Activated T-cell treated with anti-CD3 and anti-CD28 coated beads for 48 hours (primary cell): ENCODE results near the gene MTA2.
"Not testable (repeated sequence)": the region's sequence is repeated elsewhere in the genome, so short reads cannot be mapped to it uniquely, and the experiment has no call there.

Experiments used
- DNase-seq: peaks from one replicate; pipeline ENCODE4 v3.0.0-alpha.2; 2020; ENCODE audit warnings: low read depth

Gene MTA2

DNA sequence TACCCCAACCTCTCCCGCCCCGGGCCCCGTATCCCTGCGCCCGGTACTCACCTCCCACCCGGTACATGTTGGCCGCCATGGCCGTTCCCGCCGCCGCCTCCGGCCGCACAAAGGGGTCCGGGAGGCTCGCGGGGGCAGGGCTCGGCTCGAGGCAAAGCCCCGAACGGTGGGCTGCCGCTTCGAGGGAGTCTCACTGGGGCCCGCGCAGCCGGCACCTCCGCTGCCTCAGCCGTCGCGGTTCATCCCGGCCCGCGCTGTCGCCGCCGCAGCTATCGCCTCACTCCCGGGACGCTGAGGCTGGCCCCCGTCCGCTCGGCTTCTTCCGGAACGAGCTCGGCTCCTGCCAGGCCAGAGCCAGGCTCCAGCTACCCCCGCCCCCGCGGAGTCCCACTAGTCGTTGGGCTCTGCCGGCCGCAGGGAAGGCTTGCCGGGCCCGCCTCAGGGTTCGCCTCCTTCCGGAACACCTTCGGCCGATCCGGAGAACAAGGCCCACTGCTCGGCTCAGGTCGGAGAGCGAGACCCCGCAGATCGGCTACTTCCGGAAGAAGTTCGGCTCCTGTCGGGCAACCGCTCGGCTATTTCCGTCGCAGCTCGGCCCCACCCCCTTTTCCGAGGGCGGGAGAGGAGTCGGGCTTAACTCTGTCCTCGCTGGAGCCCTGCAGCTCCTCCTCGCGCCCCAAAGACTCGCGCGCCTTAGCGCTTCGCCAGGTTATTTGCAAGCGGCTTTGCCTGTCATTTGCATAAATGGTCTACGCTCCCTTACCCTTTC is at the start of gene MTA2:
TSS of gene MTA2 (minus strand) at position 494 of the 769 bp plus-strand sequence. CDS start at position 79, 415 bp downstream.
- peak; percentile 100 for DNase-seq

DNA sequence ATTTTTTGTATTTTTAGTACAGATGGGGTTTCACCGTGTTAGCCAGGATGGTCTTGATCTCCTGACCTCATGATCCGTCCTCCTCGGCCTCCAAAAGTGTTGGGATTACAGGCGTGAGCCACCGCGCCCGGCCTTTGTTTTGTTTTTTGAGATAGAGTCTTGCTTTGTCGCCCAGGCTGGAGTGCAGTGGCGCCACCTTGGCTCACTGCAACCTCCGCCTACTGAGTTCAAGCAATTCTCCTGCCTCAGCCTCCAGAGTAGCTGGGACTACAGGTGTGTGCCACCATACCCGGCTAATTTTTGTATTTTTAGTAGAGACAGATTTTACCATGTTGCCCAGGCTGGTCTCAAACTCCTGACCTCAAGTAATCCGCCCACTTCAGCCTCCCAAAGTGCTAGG is 48.6 kb upstream of the MTA2 start:
- DNase-seq = not testable (repeated sequence)

DNA sequence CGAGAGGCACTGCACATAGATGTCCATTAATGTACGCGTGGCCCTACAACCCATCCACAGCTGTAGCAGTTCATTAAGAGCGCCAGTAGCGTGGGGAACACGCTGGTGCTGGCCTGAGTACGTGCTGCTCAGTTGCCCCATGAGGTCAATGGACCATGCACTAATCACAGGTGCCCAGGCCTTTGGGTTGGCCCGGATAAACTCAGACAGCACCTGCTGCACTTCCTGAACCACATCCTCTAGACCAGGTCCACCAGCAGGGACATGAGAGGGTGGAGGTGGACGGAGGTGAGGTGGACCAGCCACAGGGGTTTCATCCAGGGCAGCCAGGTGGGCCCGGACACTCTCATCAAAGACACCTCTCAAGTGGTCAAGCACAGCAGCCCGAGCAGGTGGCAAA is 47.8 kb upstream of the MTA2 start:
- DNase-seq = no peak

DNA sequence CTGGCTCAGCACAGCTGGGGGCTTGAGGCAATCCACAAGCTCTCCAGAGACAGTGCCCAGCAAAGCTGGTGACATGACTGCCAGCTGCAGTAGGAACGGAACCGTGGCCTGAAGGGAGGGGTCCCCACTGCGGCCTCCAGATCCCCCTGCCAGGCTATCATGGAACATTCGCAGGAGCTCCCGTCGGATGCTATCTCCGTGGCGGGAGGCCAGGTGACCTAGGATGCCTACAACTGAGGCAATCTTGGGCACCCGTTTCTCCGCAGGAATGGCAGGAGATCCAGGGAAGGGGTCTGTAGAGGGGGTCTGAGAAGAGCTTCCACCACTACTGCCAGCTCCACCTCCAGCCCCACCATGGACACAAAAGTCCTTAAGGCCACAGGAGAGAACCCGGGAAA is 47.3 kb upstream of the MTA2 start:
- DNase-seq = no peak

DNA sequence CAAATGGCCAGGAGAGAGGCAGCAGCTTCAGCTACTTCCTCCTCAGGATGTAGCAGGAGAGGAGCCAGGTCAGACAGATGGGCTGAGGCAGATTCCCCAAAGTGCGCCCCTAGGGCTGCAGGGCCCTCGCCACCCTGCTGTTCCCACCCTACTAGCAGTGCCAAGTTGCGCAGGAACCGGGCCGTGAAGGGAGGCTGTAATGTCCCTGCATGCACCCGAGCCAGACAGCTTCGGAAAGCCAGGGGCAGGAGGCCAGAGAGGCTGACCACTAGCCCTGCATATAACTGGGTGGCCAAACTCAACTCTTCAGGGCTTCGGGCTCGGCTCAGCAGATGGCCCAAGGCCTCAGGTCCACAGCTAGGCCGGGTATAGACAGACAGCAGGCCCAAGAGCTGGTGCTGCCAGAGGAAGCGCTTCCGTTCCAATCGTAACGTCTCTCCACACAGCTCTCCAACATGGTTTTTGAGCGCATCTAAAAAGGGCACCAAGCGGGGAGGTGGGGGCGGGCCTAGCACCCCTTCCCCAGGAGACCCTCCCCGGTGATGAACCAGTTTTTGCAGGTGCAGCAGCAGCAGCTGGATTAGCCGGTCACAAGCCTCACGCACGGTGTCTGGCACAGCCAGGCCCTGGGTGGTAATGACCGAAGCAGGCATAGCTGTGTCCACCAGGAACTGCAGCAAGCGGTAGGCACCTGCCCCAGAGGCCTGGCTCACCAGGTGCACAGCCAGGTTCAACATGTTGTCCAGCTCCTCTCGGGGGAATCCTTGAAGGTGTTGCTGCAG is 46.7 kb upstream of the MTA2 start:
- DNase-seq = no peak

DNA sequence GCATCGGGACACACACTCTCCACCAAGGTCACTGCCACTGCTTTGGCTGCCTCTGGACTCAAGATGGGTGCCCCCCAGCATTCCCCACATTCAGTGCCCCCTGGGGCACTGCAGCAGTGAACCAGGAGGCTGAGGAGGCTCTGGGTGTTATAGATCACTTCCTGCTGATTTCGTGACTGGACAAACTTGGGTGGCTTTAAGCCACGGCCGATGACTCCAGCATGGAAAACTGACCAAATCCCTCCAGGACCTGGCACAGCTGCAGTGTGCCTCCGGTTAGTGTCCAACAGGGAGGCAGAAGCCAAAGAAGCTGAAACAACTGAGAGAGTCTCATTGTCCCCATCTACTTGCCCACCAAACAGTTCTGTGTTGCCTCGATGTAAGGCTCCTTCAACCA is 45.9 kb upstream of the MTA2 start:
- DNase-seq = no peak

DNA sequence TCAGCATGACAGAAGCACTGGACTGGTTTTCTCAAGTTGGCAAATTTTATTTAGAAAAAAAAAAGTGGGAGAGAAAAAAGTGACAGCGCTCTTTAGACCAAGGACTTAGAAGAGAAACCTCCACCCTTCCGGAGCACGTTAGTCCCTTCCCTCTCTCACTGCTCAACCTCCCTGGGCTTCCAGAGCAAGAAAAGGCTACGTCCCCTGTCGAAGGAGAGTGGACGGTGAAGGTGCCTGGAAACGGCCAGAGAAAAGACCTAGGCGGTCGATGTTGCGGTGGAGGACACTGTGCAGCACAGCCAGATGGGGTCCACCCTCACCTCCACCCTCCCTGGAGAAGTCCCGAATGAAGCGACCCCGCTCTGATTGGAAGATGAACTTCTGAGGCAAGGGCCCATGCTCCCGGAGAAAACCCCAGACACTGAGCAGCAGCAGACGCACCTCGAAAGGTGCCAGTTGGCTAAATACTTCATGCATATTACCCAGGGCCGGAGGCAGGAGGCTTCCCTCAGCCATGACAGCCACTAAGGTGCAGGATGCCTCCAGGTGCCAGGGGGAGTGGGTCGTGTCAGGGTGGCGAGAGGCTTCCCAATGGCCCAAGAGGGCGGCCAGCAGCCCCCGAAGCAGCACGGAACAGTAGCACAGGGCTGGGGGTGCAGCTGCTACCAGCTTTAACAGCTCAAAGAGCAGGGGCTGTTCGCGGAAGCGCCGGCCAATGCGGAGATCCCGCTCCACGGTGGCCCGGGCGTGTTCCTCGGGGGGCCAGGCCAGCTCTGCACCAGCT is 45.4 kb upstream of the MTA2 start:
- no peak for DNase-seq

DNA sequence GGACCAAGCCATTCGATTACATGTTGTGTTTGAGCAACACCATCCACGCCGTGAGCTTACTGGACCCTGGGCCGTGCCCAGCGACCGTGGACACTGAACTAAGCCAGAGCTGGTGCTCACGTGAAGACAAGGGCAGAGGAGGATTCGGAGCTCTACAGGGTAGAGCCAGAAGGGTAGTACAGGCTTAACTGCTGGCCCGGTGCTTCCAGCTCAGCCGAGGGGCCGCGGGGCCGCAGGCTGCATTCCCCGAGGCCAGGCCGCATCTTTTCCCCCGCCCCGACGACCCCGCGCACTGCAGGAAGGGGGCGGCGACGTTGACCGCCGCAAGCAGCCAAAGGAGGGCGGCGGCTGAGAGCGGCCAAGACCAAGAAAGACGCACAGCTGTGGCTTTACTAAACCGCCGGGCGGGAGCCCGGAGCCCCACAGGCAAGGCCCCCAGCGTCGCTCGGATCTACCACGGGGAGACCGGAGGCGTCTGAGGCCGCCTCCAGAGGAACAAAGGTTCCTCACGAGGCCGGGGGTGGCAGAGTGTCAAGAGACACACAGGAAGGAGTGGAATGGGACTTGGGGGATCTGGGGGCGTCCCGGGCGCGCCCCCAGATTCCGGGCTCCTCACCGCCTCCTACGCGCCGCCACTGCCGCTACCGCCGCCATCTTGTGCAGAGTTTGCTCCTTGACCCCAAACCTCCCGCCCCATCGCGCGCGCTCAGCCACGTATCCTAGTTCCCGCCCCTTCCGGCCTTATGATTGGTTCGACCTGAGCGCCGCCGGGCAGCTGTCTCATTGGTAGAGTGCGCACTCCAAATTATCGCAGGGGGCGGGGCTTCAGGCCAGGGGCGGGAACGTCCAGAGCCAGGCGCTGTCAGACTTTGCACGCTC is 44.5 kb upstream of the MTA2 start, which contains the start of gene GANAB:
TSS of gene GANAB (minus strand) at position 668 of the 879 bp plus-strand sequence. CDS start at position 654, 14 bp downstream.
- DNase-seq = peak; percentile 99

DNA sequence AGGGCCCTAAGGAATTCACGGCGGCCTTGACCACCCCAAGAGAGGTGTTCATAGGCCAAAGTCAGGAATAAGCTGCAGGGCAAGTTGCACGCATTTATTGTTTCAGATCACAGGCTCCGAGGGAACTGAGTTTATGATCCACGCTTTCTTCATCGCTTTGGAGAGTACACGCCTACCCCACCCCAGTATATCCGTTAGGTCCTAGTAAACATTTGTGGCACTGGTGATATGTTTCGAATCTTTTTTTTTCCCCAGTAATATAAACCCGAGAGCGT is 43.9 kb upstream of the MTA2 start:
- no peak for DNase-seq

DNA sequence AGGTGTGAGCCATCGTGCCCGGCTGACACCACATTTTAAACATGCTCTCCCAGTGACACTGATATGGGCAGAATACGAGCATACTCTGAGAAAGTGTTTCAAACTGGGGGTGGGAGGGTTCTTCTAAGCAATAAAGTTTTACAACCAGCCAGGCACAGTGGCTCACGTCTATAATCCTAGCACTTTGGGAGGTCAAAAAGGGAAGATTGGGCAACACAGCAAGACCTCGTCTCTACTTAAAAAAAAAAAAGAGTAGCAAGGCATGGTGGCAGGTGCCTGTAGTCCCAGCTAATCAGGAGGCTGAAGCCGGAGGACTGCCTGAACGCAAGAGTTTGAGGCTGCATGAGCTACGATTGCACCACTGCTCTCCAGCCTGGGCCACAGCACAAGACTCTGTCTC is 42.6 kb upstream of the MTA2 start:
- DNase-seq = no peak

DNA sequence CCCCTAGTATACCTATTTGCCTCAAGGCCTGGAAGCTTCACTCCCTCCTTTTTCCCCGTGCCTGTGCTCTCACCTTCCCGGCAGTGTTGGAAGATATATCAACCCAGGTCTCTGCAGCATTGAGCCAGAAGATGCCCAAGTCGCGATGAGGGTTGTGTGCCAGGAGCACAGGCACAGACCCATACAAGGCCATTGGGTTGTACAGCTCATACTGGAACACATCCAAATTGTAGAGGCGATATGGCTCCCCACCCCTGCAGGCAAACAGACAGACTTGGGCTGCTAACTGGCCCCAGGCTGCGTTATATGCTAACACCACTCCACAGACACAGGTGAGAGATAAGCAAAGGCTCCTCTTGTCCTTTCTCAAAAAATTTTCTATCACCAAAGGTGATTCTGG is 30.8 kb upstream of the MTA2 start:
- DNase-seq = no peak

DNA sequence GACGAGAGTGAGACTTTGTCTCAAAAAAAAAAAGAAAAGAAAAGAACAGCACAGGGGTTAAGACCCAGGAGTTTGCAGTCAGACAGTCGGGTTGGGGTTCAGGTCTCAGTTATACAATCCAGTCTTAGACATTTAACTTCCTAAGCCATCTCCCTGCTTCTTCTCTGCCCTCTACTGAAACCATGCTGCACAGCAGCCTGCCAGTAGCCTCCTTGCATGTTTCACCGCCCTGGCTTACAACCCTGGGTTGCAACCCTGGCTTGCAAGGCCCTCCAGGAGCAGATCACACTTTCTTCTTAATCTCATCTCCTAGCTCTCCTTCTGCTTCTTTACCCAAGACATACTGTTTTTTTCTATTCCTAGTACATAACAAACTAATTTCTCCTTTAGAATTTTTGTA is 26.0 kb upstream of the MTA2 start:
- DNase-seq = no peak

DNA sequence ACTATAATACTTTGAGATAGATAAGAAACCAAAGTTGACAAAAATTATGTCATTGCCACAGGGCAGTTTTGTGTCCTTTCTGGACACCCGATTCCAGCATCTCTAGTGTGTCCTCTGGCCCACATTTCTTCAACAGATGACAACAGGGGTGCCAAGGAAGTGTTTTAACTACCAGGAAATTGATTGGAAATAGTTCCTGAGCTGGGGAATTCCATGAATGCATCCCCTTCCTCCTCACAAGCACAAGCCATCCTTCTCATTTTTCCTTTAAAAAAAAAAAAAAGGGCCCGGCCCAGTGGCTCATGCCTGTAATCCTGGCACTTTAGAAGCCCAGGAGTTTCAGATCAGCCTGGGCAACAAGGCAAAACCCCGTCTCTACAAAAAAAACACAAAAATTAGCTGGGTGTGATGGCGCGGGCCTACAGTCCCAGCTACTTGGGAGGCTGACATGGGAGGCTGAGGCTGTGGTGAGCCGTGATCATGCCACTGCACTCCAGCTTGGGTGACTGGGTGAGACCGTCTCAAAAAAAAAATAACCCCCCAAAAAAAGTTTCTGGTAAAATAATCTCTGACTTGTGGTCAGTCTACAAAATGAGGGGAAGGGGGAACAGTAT is 20.9 kb upstream of the MTA2 start:
- no peak for DNase-seq

DNA sequence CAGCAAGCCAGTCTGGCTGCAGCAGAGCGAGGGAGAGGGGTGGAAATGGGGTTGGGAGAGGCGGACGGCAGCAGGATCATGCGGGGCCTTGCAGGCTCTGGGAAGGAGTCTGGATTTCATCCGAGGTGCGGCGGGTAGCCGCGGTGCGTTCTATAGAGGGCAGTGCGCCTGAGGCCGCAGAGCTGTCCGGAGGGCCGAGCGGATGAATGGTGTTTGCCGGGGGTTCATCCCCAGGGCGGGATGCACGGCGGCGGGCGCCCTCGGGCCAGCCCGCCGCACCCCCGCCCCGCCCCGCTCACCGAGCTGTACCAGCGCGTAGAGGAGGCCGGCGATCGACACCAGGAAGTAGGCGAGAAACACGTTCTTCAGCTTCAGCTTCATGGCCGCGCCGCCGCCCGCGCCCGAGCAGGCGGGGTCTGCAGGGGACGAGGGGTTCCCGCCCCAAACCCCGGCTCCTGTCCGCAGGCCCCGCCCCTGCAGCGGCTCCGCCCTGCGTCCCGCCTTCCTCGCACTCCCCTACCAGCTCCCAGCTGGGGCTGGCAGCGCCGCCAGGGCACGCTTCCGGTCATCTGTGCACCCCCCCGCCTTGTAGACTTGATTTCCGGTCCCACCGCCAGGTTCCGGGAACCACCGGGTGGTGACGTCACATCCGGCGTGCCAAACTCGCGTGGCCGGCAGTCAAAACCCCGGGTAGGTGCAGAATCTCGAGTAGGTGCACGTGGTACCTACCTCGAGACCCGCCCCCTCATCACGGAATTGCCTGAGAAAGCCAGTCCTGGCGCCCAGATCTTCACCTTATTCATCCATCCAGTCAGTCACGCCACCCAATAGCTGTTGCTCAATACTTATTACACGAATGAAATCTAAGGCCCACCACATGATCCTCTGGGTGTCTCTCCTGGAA is 20.2 kb upstream of the MTA2 start, which contains the start of gene B3GAT3:
TSS of gene B3GAT3 (minus strand) at position 420 of the 904 bp plus-strand sequence. CDS start at position 381, 39 bp downstream.
- peak; percentile 95 for DNase-seq

DNA sequence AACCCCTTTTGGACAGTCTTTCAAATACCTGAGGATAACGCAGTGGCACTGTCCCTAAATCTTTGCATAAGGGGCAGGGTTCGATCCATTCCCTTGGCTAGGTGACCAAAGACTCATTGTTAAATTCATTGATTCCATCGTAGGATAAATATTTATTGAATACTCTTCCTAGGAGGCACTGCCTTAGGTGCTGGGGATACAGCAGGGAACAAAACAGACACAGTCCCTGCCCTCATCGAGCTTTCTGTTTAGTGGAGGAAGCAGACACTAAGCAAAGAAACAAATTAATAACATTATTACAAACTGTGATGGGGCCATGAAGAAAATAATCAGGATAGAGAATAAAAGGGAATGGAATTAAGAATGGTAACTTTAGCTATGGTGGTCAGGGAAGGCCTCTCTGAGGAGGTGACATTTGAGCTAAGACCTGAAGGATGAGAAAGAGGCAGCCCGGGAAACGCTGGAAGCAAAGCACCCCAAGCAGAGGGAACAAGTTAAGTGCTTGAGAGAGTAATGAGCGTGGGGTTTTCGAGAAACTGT is 19.4 kb upstream of the MTA2 start:
- DNase-seq = no peak

DNA sequence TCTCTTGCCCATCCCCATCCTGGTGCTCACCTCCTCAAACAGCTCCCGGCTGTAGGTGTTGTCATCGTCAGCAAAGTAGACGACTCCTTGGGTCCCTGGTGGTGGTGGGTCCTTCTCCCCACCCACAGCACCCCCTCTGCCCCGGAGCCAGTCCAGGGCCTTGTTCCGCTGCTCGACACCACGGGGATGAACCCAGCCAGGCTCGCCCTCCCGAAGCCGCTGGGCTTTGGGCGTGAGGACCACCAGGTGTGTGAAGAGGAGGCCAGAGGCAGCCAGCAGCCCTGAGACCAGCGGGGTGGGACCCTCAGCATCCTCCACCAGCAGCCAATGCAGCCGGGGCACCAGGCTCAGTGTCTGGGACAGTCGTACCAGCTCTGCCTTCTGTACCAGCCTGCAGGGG is 15.3 kb upstream of the MTA2 start:
- not testable (repeated sequence) for DNase-seq

DNA sequence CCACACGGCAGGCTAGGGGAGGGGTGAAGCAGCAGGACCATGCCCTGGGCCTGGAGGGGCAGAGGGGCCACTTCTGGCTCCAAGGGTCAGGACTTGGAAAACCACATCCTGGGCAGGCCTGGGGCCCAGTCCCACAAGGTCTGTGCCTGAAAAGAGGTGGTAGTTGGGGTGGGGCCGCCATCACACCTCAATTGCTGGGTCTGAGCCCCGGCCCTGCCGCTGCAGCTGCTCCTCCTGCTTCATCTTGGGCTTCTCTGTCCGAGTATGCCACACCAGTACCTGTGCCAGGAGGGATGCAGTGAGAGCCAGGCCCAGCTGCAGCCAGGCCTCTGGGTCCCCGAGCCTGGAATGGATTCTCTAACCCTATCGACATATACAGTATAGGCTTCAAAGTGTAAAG is 13.9 kb upstream of the MTA2 start:
- no peak for DNase-seq

DNA sequence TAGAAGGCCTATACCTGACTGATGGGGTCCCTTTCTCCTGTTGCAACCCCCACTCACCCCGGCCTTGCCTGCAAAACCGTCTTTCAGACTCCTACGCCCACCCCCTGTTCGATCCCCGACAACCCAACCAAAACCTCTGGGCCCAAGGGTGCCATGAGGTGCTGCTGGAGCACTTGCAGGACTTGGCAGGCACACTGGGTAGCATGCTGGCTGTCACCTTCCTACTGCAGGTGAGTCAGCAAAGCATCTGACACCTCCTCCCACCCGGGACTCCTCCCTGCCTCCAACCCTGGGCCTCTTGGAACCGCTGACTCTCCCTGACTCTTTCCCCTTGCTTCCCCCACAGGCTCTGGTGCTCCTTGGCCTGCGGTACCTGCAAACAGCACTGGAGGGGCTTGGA is 12.6 kb upstream of the MTA2 start:
- peak; percentile 52 for DNase-seq

DNA sequence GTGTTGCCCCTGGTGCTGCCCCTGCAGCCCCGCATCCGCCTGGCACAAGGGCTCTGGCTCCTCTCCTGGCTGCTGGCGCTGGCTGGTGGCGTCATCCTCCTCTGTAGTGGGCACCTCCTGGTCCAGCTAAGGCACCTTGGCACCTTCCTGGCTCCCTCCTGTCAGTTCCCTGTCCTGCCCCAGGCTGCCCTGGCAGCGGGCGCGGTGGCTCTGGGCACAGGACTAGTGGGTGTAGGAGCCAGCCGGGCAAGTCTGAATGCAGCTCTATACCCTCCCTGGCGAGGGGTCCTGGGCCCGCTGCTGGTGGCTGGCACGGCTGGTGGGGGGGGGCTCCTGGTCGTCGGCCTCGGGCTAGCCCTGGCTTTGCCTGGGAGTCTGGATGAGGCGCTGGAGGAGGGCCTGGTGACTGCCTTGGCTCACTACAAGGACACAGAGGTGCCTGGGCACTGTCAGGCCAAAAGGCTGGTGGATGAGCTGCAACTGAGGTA is 11.7 kb upstream of the MTA2 start:
- DNase-seq = no peak
